B cell (primary cell): ENCODE measurements around the gene SGCA. TPM values are rescaled to one million over a fixed set of nuclear protein-coding genes. Genes with fewer than 3 reads are reported as not detected.
A peak's percentile ranks its signal among the peaks of the same experiment; 100 is the strongest.

Source experiments
- ATAC-seq: fragments of 200-7000 bp; cut with Tn5 transposase; one replicate; pipeline ENCODE4 v1.10.0; 2021; ENCODE audit warnings: low read depth, mild to moderate bottlenecking, moderate number of reproducible peaks, moderate library complexity
- CTCF ChIA-PET: fragments of 350-600 bp; sonication (Branson Sonifier 250); formaldehyde crosslinking; loops from one replicate; lab custom pipeline; 2021; ENCODE audit warnings: antibody characterized with exemption, inconsistent platforms; lab: Charles Lee
- POLR2A ChIA-PET: fragments of 350-600 bp; sonication (Branson Sonifier 250); formaldehyde crosslinking; loops from one replicate; lab custom pipeline; 2021; ENCODE audit warnings: antibody characterized with exemption; lab: Charles Lee
- DNase-seq: peaks from one replicate; pipeline ENCODE4 v3.0.0; 2013
- H2AFZ ChIP-seq: 2 replicates; pipeline ENCODE4 v1.6.1; 2012; ENCODE audit warnings: mild to moderate bottlenecking, low read depth, low read length; ENCODE audit not compliant: insufficient read depth, poor library complexity, severe bottlenecking
- H3K27ac ChIP-seq, 2 donors: 1 replicate in 1 of 2; 2 replicates in 1 of 2; pipeline ENCODE4 v1.5.1; 2012 to 2013; ENCODE audit warnings: low read length in 2 of 2, mild to moderate bottlenecking in 2 of 2, moderate library complexity in 1 of 2
- H3K27me3 ChIP-seq, 4 experiments: fragments of 200-600 bp in 1 of 4; sonication (generic) in 1 of 4; replicated peaks in 1 of 4; 1 replicate in 2 of 4; 2 replicates in 2 of 4; pipeline versions ENCODE4 v1.6.1 to v1.7.0; 2013 to 2016; ENCODE audit warnings: low read length in 3 of 4, mild to moderate bottlenecking in 2 of 4, mixed read lengths in 1 of 4, moderate library complexity in 1 of 4; ENCODE audit not compliant: insufficient read depth in 4 of 4, control insufficient read depth in 3 of 4; ENCODE audit errors: control extremely low read depth in 1 of 4
- H3K36me3 ChIP-seq, 2 experiments: replicated peaks in 1 of 2; 1 replicate in 1 of 2; 2 replicates in 1 of 2; pipeline versions ENCODE4 v1.6.1 to v1.7.1; 2013; ENCODE audit warnings: low read length in 1 of 2; ENCODE audit not compliant: insufficient read depth in 2 of 2, control insufficient read depth in 1 of 2; ENCODE audit errors: control extremely low read depth in 1 of 2, extremely low read depth in 1 of 2
- H3K4me1 ChIP-seq, 2 donors: fragments of 200-600 bp in 1 of 2; sonication (generic) in 1 of 2; 1 replicate in 1 of 2; 2 replicates in 1 of 2; pipeline versions ENCODE4 v1.5.1 to v1.6.1; 2013 to 2017; ENCODE audit warnings: low read length in 2 of 2; ENCODE audit not compliant: control insufficient read depth in 2 of 2, insufficient read depth in 2 of 2
- H3K4me2 ChIP-seq: replicated peaks from 2 replicates; pipeline ENCODE3; 2012; ENCODE audit warnings: mild to moderate bottlenecking, low read depth, low read length; ENCODE audit not compliant: poor library complexity, severe bottlenecking
- H3K4me3 ChIP-seq, 5 experiments: fragments of 200-600 bp in 1 of 5; sonication (generic) in 1 of 5; 1 replicate in 3 of 5; 2 replicates in 2 of 5; pipeline versions ENCODE4 v1.5.1 to v1.7.0; 2011 to 2016; ENCODE audit warnings: low read length in 4 of 5, mild to moderate bottlenecking in 4 of 5, low read depth in 2 of 5, control low read depth in 1 of 5, moderate library complexity in 1 of 5; ENCODE audit not compliant: insufficient read depth in 1 of 5; ENCODE audit errors: control extremely low read depth in 1 of 5, extremely low read depth in 1 of 5
- H3K79me2 ChIP-seq: fragments of 200-600 bp; sonication (generic); one replicate; pipeline ENCODE4 v1.6.0; 2016; ENCODE audit warnings: low read length; ENCODE audit not compliant: control insufficient read depth, insufficient read depth
- H3K9ac ChIP-seq: fragments of 200-600 bp; sonication (generic); 2 replicates; pipeline ENCODE4 v1.6.1; 2017; ENCODE audit warnings: mild to moderate bottlenecking, low read length, moderate library complexity
- H3K9me3 ChIP-seq, 3 donors: one replicate each; pipeline versions ENCODE4 v1.6.1 to v1.7.1; 2013; ENCODE audit warnings: low read length in 2 of 3; ENCODE audit not compliant: control insufficient read depth in 2 of 3, insufficient read depth in 1 of 3; ENCODE audit errors: control extremely low read depth in 1 of 3
- H4K20me1 ChIP-seq: 2 replicates; pipeline ENCODE4 v1.6.0; 2012; ENCODE audit warnings: mild to moderate bottlenecking, low read length; ENCODE audit not compliant: insufficient read depth, control insufficient read depth, poor library complexity, severe bottlenecking
- H3K27ac Mint-ChIP-seq: one replicate; pipeline ENCODE4 v1.8.0; 2021; ENCODE audit warnings: mixed read lengths
- H3K27me3 Mint-ChIP-seq: one replicate; pipeline ENCODE4 v1.8.0; 2021; ENCODE audit warnings: mixed read lengths
- H3K4me1 Mint-ChIP-seq: one replicate; pipeline ENCODE4 v1.8.0; 2021; ENCODE audit warnings: mixed read lengths
- H3K4me3 Mint-ChIP-seq: one replicate; pipeline ENCODE4 v1.8.0; 2021; ENCODE audit warnings: mixed read lengths
- H3K9me3 Mint-ChIP-seq: one replicate; pipeline ENCODE4 v1.8.0; 2022; ENCODE audit warnings: mixed read lengths; ENCODE audit not compliant: insufficient read depth
- EZH2 ChIP-seq: IDR thresholded peaks from 2 replicates; pipeline ENCODE4 v1.6.1; 2012; ENCODE audit warnings: borderline replicate concordance, low read depth, mild to moderate bottlenecking, moderate library complexity, low read length; ENCODE audit not compliant: insufficient read depth, poor library complexity, severe bottlenecking
- WGBS: methylation state at CpG from one replicate; pipeline ENCODE4 v1.1.5; 2013; ENCODE audit warnings: missing lambda C conversion rate; ENCODE audit not compliant: insufficient coverage; 5-methylcytosine and 5-hydroxymethylcytosine counted together
- intact Hi-C: fragments of 100-400 bp; cut with micrococcal nuclease; formaldehyde crosslinking; loops from one replicate; pipeline ENCODE4 v1.10.0; 2022
- polyA plus RNA-seq: library from polyadenylated mRNA; depleted of rRNA; stranded (reverse); fragments of >200 nt; gene quantifications from 2 replicates; pipeline ENCODE4 v1.2.3, GENCODE V29; 2012
- total RNA-seq, 2 donors: library from RNA; stranded (reverse); fragments of 120-200 nt in 1 of 2; gene quantifications; 1 replicate in 1 of 2; 2 replicates in 1 of 2; pipeline versions ENCODE4 v1.2.3 to v1.2.4, GENCODE V29; 2013 to 2022
- TF ChIP-seq, protein P1 (sequence below): fragments of 200-600 bp; IDR thresholded peaks from one replicate; pipeline ENCODE4 v1.8.0; 2022; ENCODE audit warnings: antibody characterized with exemption, mild to moderate bottlenecking

The SGCA gene
- total and polyA plus RNA-seq, 2 donors (not counting 1 experiment from before 2014, with no cell fraction given), result 4.4 to 4.5 TPM

GRCh38 chr17:50176559-50177357 lies 11.0 kb downstream of the SGCA start:
- POLR2A ChIA-PET, result interaction anchor here (0.7 kb wide), 1 partner anchor 402 kb away, joined by 8 read pairs; no protein-coding TSS in a partner anchor
- 95% methylated on average over 19 of the region's 20 CpGs for WGBS
- Mint-ChIP-seq H3K27me3 (no peaks in the 10 kb centered on the region), H3K4me3 (no peak overlapping the region), H3K4me1 (peaks cover 11% of the 10 kb centered on the region), H3K27ac (no peak overlapping the region), H3K9me3 (no peaks in the 10 kb centered on the region)
- Histone ChIP-seq H3K79me2 (no peaks in the 10 kb centered on the region), H2AFZ (no peak overlapping the region), H3K4me1 (peaks cover 5 to 12% of the 10 kb centered on the region in 2 donors), H3K36me3 (no peaks in the 10 kb centered on the region), H4K20me1 (no peaks in the 10 kb centered on the region), H3K27me3 (no peaks in the 10 kb centered on the region), H3K27ac (no peak overlapping the region), H3K4me3 (no peak overlapping the region), H3K9ac (no peak overlapping the region), H3K4me2 (no peak overlapping the region), H3K9me3 (no peaks in the 10 kb centered on the region)
- intact Hi-C loops, result no loop called here
- DNase-seq (no peak), ATAC-seq (no peak)
- TF ChIP-seq, protein P1, sequence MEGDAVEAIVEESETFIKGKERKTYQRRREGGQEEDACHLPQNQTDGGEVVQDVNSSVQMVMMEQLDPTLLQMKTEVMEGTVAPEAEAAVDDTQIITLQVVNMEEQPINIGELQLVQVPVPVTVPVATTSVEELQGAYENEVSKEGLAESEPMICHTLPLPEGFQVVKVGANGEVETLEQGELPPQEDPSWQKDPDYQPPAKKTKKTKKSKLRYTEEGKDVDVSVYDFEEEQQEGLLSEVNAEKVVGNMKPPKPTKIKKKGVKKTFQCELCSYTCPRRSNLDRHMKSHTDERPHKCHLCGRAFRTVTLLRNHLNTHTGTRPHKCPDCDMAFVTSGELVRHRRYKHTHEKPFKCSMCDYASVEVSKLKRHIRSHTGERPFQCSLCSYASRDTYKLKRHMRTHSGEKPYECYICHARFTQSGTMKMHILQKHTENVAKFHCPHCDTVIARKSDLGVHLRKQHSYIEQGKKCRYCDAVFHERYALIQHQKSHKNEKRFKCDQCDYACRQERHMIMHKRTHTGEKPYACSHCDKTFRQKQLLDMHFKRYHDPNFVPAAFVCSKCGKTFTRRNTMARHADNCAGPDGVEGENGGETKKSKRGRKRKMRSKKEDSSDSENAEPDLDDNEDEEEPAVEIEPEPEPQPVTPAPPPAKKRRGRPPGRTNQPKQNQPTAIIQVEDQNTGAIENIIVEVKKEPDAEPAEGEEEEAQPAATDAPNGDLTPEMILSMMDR, result no peak
- TF ChIP-seq EZH2, result no peak
- CTCF ChIA-PET, result interaction anchor here (2.2 to 3.8 kb wide), 8 partner anchors 7 to 83 kb away, joined by 8 to 27 read pairs (median 18); partner anchors contain the start of gene COL1A1

DNA sequence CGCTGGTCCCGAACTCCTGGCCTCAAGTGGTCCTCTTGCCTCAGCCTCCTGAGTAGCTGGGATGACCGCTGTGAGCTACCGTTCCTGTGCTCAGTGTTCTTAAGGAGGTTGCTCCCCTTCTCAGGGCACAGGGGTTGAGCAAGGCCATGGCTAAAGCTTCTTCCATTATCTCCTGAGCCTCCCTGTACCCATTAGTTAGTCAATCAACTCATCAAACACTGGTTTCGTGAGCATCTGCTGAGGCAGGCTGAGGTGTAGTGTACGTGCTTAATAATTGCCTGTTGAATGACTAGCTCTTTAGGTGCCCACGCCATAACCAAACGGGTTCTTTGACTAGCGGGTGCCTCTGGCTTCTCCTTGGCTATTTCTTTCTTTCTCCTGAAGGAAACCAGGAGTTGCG lies 11.7 kb downstream of the SGCA start:
- Mint-ChIP-seq H3K27ac (no peak overlapping the region), H3K9me3 (no peaks in the 10 kb centered on the region), H3K27me3 (no peaks in the 10 kb centered on the region), H3K4me1 (peaks cover 15% of the 10 kb centered on the region), H3K4me3 (no peak overlapping the region)
- ChIA-PET POLR2A (interaction anchor here (0.6 to 1.1 kb wide), 2 partner anchors 29 to 1160 kb away, joined by 3 read pairs; no protein-coding TSS in a partner anchor), CTCF (interaction anchor here (0.8 to 3.8 kb wide), 17 partner anchors 8 to 95 kb away, joined by 3 to 27 read pairs (median 8); partner anchors contain the start of genes COL1A1 and SAMD14)
- DNase-seq (no peak), ATAC-seq (no peak)
- H3K27me3 ChIP-seq, result no peaks in the 10 kb centered on the region
- H3K79me2 ChIP-seq, result no peaks in the 10 kb centered on the region
- no peak overlapping the region for H3K9ac ChIP-seq
- H3K9me3 ChIP-seq, result no peaks in the 10 kb centered on the region
- no peak overlapping the region for H3K4me3 ChIP-seq
- no peaks in the 10 kb centered on the region for H3K36me3 ChIP-seq
- H3K4me1 ChIP-seq, result peaks cover 5 to 12% of the 10 kb centered on the region in 2 donors
- TF ChIP-seq, protein P1, result no peak
- no peak for TF ChIP-seq EZH2
- H3K4me2 ChIP-seq, result no peak overlapping the region
- no peak overlapping the region for H3K27ac ChIP-seq
- 96% methylated on average over 9 of the region's 10 CpGs for WGBS
- peak overlapping the region; percentile 59 for H2AFZ ChIP-seq
- intact Hi-C loops, result no loop called here
- no peaks in the 10 kb centered on the region for H4K20me1 ChIP-seq
